Measurements from ENCODE around the gene HBS1L.

DNA sequence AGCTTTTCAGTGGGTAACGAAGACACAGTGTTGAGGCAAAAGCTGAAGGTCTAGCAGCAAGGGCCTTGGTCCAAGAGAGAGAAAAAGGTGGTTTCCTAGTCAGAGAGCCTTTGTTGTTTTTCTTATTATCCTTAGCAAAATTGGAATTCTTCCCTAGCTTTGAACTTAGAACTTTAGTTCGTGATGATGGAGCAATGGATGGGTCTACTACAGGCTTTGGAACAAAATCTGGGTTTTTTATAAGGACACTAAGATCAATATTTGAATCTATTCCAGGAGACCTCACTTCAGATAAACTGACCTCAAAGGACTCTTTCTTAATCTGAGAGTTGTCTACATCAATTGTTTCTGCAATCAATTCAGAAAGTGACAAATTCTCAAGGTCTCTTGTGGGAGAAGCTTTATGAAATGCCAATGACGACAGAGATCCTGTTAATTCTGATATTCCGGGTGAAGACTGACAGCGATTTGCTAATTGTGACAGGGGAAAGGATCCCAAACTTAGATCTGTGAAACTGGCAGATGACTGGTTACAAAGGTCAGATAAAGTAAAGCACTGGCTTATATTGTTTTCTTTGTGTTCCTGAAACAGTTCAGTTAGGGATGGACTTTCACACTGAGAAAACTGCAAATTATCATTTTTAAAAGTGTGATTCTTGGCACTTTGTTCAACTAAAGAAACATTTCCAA is 17.7 kb downstream of the HBS1L start:
- TF ChIP-seq, protein P1, sequence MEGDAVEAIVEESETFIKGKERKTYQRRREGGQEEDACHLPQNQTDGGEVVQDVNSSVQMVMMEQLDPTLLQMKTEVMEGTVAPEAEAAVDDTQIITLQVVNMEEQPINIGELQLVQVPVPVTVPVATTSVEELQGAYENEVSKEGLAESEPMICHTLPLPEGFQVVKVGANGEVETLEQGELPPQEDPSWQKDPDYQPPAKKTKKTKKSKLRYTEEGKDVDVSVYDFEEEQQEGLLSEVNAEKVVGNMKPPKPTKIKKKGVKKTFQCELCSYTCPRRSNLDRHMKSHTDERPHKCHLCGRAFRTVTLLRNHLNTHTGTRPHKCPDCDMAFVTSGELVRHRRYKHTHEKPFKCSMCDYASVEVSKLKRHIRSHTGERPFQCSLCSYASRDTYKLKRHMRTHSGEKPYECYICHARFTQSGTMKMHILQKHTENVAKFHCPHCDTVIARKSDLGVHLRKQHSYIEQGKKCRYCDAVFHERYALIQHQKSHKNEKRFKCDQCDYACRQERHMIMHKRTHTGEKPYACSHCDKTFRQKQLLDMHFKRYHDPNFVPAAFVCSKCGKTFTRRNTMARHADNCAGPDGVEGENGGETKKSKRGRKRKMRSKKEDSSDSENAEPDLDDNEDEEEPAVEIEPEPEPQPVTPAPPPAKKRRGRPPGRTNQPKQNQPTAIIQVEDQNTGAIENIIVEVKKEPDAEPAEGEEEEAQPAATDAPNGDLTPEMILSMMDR (conservative IDR thresholded peaks at IDR 0.05; ENCODE audit: low read depth, low read length), result no peak
- TF ChIP-seq RCOR1 (IDR thresholded peaks at IDR 0.05; ENCODE audit: insufficient replicate concordance, low read length) (no peak), NFE2L2 (IDR thresholded peaks at IDR 0.05; ENCODE audit: low read depth, low read length) (no peak), RFX5 (IDR thresholded peaks at IDR 0.05; ENCODE audit: low read depth, low read length) (no peak), MAFK (IDR thresholded peaks at IDR 0.05; ENCODE audit: low read depth, low read length) (no peak), POLR2A (IDR thresholded peaks at IDR 0.05; ENCODE audit: low read depth, low read length) (no peak), CEBPB (IDR thresholded peaks at IDR 0.05; ENCODE audit: low read depth, low read length) (no peak)
- TF ChIP-seq, protein P2, sequence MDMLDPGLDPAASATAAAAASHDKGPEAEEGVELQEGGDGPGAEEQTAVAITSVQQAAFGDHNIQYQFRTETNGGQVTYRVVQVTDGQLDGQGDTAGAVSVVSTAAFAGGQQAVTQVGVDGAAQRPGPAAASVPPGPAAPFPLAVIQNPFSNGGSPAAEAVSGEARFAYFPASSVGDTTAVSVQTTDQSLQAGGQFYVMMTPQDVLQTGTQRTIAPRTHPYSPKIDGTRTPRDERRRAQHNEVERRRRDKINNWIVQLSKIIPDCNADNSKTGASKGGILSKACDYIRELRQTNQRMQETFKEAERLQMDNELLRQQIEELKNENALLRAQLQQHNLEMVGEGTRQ (IDR thresholded peaks at IDR 0.05; ENCODE audit: low read depth, low read length), result no peak

Data from IMR-90 (cell line).